Measurements from ENCODE around the gene MYLK.

The MYLK gene

GRCh38 chr3:123808812-123809211 is 75.3 kb downstream of the MYLK start:
- no peak overlapping the region for H3K27ac Mint-ChIP-seq
- peaks cover 4 to 12% of the 10 kb centered on the region in 2 donors for H3K27me3 Mint-ChIP-seq
- ATAC-seq (replicated peaks) (no peak), DNase-seq (no peak)
- H3K4me1 Mint-ChIP-seq (ENCODE audit: low read depth in 2 of 2): no peaks in the 10 kb centered on the region
- no peaks in the 10 kb centered on the region for H3K9me3 Mint-ChIP-seq
- H3K4me3 Mint-ChIP-seq: no peak overlapping the region
- H3K36me3 Mint-ChIP-seq (ENCODE audit: insufficient read depth): no peaks in the 10 kb centered on the region

GRCh38 chr3:123807820-123808219 is 76.3 kb downstream of the MYLK start:
- ATAC-seq (replicated peaks) (no peak), DNase-seq (no peak)
- Mint-ChIP-seq H3K27me3 (peaks cover 4 to 21% of the 10 kb centered on the region in 2 donors), H3K4me1 (ENCODE audit: low read depth in 2 of 2) (no peaks in the 10 kb centered on the region), H3K36me3 (ENCODE audit: insufficient read depth) (no peaks in the 10 kb centered on the region), H3K9me3 (no peaks in the 10 kb centered on the region), H3K4me3 (no peak overlapping the region), H3K27ac (no peak overlapping the region)

GRCh38 chr3:123805504-123805903 is 78.6 kb downstream of the MYLK start:
- no peak for ATAC-seq (replicated peaks)
- no peak overlapping the region for H3K27ac Mint-ChIP-seq
- no peaks in the 10 kb centered on the region for H3K9me3 Mint-ChIP-seq
- no peaks in the 10 kb centered on the region for H3K36me3 Mint-ChIP-seq (ENCODE audit: insufficient read depth)
- H3K27me3 Mint-ChIP-seq: peaks cover 0 to 29% of the 10 kb centered on the region in 2 donors
- no peak for DNase-seq
- no peaks in the 10 kb centered on the region for H3K4me1 Mint-ChIP-seq (ENCODE audit: low read depth in 2 of 2)
- H3K4me3 Mint-ChIP-seq: no peak overlapping the region

GRCh38 chr3:123805101-123805500 is 79.0 kb downstream of the MYLK start:
- H3K27ac Mint-ChIP-seq: no peak overlapping the region
- DNase-seq (no peak), ATAC-seq (replicated peaks) (no peak)
- no peaks in the 10 kb centered on the region for H3K4me1 Mint-ChIP-seq (ENCODE audit: low read depth in 2 of 2)
- no peak overlapping the region for H3K4me3 Mint-ChIP-seq
- H3K27me3 Mint-ChIP-seq: peaks cover 0 to 29% of the 10 kb centered on the region in 2 donors
- no peaks in the 10 kb centered on the region for H3K36me3 Mint-ChIP-seq (ENCODE audit: insufficient read depth)
- no peaks in the 10 kb centered on the region for H3K9me3 Mint-ChIP-seq

GRCh38 chr3:123804676-123805075 is 79.5 kb downstream of the MYLK start:
- Mint-ChIP-seq H3K27ac (no peak overlapping the region), H3K4me3 (no peak overlapping the region), H3K4me1 (ENCODE audit: low read depth in 2 of 2) (no peaks in the 10 kb centered on the region), H3K27me3 (peaks cover 0 to 32% of the 10 kb centered on the region in 2 donors), H3K9me3 (no peaks in the 10 kb centered on the region), H3K36me3 (ENCODE audit: insufficient read depth) (no peaks in the 10 kb centered on the region)
- DNase-seq (no peak), ATAC-seq (replicated peaks) (no peak)

- peaks cover 0 to 40% of the 10 kb centered on the region in 2 donors for H3K27me3 Mint-ChIP-seq
- H3K9me3 Mint-ChIP-seq: no peaks in the 10 kb centered on the region
- ATAC-seq (replicated peaks): no peak
Measured at GRCh38 chr3:123803521-123803920, 80.6 kb downstream of the MYLK start.

GRCh38 chr3:123802007-123802625 is 82.0 kb downstream of the MYLK start:
- DNase-seq (no peak), ATAC-seq (replicated peaks) (no peak)
- Mint-ChIP-seq H3K27me3 (peaks cover 0 to 52% of the 10 kb centered on the region in 2 donors), H3K4me3 (no peak overlapping the region), H3K27ac (no peak overlapping the region), H3K9me3 (no peaks in the 10 kb centered on the region), H3K36me3 (ENCODE audit: insufficient read depth) (no peaks in the 10 kb centered on the region), H3K4me1 (ENCODE audit: low read depth in 2 of 2) (no peaks in the 10 kb centered on the region)

More at GRCh38 chr3:123803521-123803920, 80.6 kb downstream of the MYLK start:
- no peaks in the 10 kb centered on the region for H3K4me1 Mint-ChIP-seq (ENCODE audit: low read depth in 2 of 2)
- H3K36me3 Mint-ChIP-seq (ENCODE audit: insufficient read depth): no peaks in the 10 kb centered on the region
- H3K4me3 Mint-ChIP-seq: no peak overlapping the region
- DNase-seq: no peak
- H3K27ac Mint-ChIP-seq: no peak overlapping the region

GRCh38 chr3:123801474-123801873 is 82.7 kb downstream of the MYLK start:
- Mint-ChIP-seq H3K4me1 (ENCODE audit: low read depth in 2 of 2) (no peaks in the 10 kb centered on the region), H3K4me3 (no peak overlapping the region), H3K27me3 (peaks cover 0 to 52% of the 10 kb centered on the region in 2 donors), H3K36me3 (ENCODE audit: insufficient read depth) (no peaks in the 10 kb centered on the region), H3K27ac (no peak overlapping the region), H3K9me3 (no peaks in the 10 kb centered on the region)
- ATAC-seq (replicated peaks): no peak
- DNase-seq: no peak

GRCh38 chr3:123800362-123800682 is 83.8 kb downstream of the MYLK start:
- H3K4me1 Mint-ChIP-seq (ENCODE audit: low read depth in 2 of 2): no peaks in the 10 kb centered on the region
- peaks cover 2 to 56% of the 10 kb centered on the region in 2 donors for H3K27me3 Mint-ChIP-seq
- no peak overlapping the region for H3K27ac Mint-ChIP-seq
- DNase-seq (no peak), ATAC-seq (replicated peaks) (no peak)
- H3K4me3 Mint-ChIP-seq: no peak overlapping the region
- no peaks in the 10 kb centered on the region for H3K9me3 Mint-ChIP-seq
- no peaks in the 10 kb centered on the region for H3K36me3 Mint-ChIP-seq (ENCODE audit: insufficient read depth)

- no peak overlapping the region for H3K4me3 Mint-ChIP-seq
- no peak overlapping the region for H3K27ac Mint-ChIP-seq
- H3K27me3 Mint-ChIP-seq: peaks cover 6 to 57% of the 10 kb centered on the region in 2 donors
- DNase-seq (no peak), ATAC-seq (replicated peaks) (no peak)
- no peaks in the 10 kb centered on the region for H3K36me3 Mint-ChIP-seq (ENCODE audit: insufficient read depth)
- H3K9me3 Mint-ChIP-seq: no peaks in the 10 kb centered on the region
- H3K4me1 Mint-ChIP-seq (ENCODE audit: low read depth in 2 of 2): no peaks in the 10 kb centered on the region
Measured at GRCh38 chr3:123799544-123800361, 84.4 kb downstream of the MYLK start.

GRCh38 chr3:123798550-123798949 is 85.6 kb downstream of the MYLK start:
- DNase-seq (no peak), ATAC-seq (replicated peaks) (no peak)
- Mint-ChIP-seq H3K27ac (no peak overlapping the region), H3K27me3 (peaks cover 15 to 57% of the 10 kb centered on the region in 2 donors), H3K36me3 (ENCODE audit: insufficient read depth) (no peaks in the 10 kb centered on the region), H3K4me3 (no peak overlapping the region), H3K9me3 (no peaks in the 10 kb centered on the region), H3K4me1 (ENCODE audit: low read depth in 2 of 2) (no peaks in the 10 kb centered on the region)

GRCh38 chr3:123795471-123796251 is 88.5 kb downstream of the MYLK start:
- DNase-seq (no peak), ATAC-seq (replicated peaks) (no peak)
- H3K27ac Mint-ChIP-seq: no peak overlapping the region
- H3K9me3 Mint-ChIP-seq: no peaks in the 10 kb centered on the region
- no peaks in the 10 kb centered on the region for H3K4me1 Mint-ChIP-seq (ENCODE audit: low read depth in 2 of 2)
- no peak overlapping the region for H3K4me3 Mint-ChIP-seq
- H3K27me3 Mint-ChIP-seq: peaks cover 36 to 69% of the 10 kb centered on the region in 2 donors
- no peaks in the 10 kb centered on the region for H3K36me3 Mint-ChIP-seq (ENCODE audit: insufficient read depth)

GRCh38 chr3:123793425-123793824 is 90.7 kb downstream of the MYLK start:
- DNase-seq: no peak
- Mint-ChIP-seq H3K9me3 (no peaks in the 10 kb centered on the region), H3K27ac (no peak overlapping the region), H3K36me3 (ENCODE audit: insufficient read depth) (no peaks in the 10 kb centered on the region), H3K4me1 (ENCODE audit: low read depth in 2 of 2) (no peaks in the 10 kb centered on the region), H3K27me3 (peaks cover 56 to 76% of the 10 kb centered on the region in 2 donors), H3K4me3 (no peak overlapping the region)
- ATAC-seq (replicated peaks): no peak

Data from effector memory CD8-positive, alpha-beta T cell (primary cell).